ENCODE results near the gene SLC47A2.

SLC47A2 gene

GRCh38 chr17:19726631-19727376 is 10.4 kb upstream of the SLC47A2 start:
- no peak for DNase-seq

- no peak for DNase-seq
Measured at GRCh38 chr17:19725486-19725885, 9.1 kb upstream of the SLC47A2 start.

GRCh38 chr17:19724501-19725420 is 8.4 kb upstream of the SLC47A2 start:
- DNase-seq = peak; percentile 60

GRCh38 chr17:19723964-19724363 is 7.6 kb upstream of the SLC47A2 start:
- DNase-seq = no peak

- DNase-seq = no peak
Measured at GRCh38 chr17:19720631-19721426, 4.4 kb upstream of the SLC47A2 start.

GRCh38 chr17:19720210-19720475 is 3.8 kb upstream of the SLC47A2 start:
- DNase-seq = no peak

GRCh38 chr17:19719355-19720209 is 3.2 kb upstream of the SLC47A2 start:
- DNase-seq = no peak

GRCh38 chr17:19718613-19719354 is 2.4 kb upstream of the SLC47A2 start:
- no peak for DNase-seq

GRCh38 chr17:19718041-19718612 is 1.7 kb upstream of the SLC47A2 start:
- no peak for DNase-seq

- DNase-seq = no peak
Measured at GRCh38 chr17:19717411-19717908, 1.1 kb upstream of the SLC47A2 start.

GRCh38 chr17:19717031-19717360 is 612 bp upstream of the SLC47A2 start:
- DNase-seq = no peak

- no peak for DNase-seq
Measured at GRCh38 chr17:19714542-19715411, 1.6 kb downstream of the SLC47A2 start.

GRCh38 chr17:19713901-19714361 is 2.5 kb downstream of the SLC47A2 start:
- no peak for DNase-seq

- DNase-seq = no peak
Measured at GRCh38 chr17:19713462-19713861, 2.9 kb downstream of the SLC47A2 start.

- DNase-seq = no peak
Measured at GRCh38 chr17:19712436-19713004, 3.9 kb downstream of the SLC47A2 start.

- no peak for DNase-seq
Measured at GRCh38 chr17:19709841-19710240, 6.5 kb downstream of the SLC47A2 start.

- no peak for DNase-seq
Measured at GRCh38 chr17:19708431-19709175, 7.8 kb downstream of the SLC47A2 start.

- no peak for DNase-seq
Measured at GRCh38 chr17:19707728-19708221, 8.6 kb downstream of the SLC47A2 start.

Measured in activated CD4-positive, alpha-beta T cell treated with anti-CD3 and anti-CD28 coated beads, Interleukin-2, Interleukin-6, amounts not matched to agents 100 ng/mL and 50 ng/mL, durations not matched to agents 16 hours and 8 hours (primary cell).